T-helper 2 cell treated with Interferon-gamma antibody and Interleukin-4, amounts not matched to agents 5 μg/mL and 100 μg/mL, for 36 hours (primary cell): Measurements from ENCODE around the gene FBXL13.
A peak's percentile ranks its signal among the peaks of the same experiment; 100 is the strongest.

ENCODE experiments used
- DNase-seq: peaks from one replicate; pipeline ENCODE4 v3.0.0; 2021; ENCODE audit warnings: low spot score
- H3K27ac Mint-ChIP-seq: one replicate; pipeline ENCODE4 v1.8.0; 2021; ENCODE audit warnings: mild to moderate bottlenecking, mixed read lengths
- H3K27me3 Mint-ChIP-seq: one replicate; pipeline ENCODE4 v1.8.0; 2021; ENCODE audit warnings: low read depth, mixed read lengths
- H3K36me3 Mint-ChIP-seq: one replicate; pipeline ENCODE4 v1.8.0; 2021; ENCODE audit warnings: low read depth, mixed read lengths
- H3K4me1 Mint-ChIP-seq: one replicate; pipeline ENCODE4 v1.8.0; 2021; ENCODE audit warnings: low read depth, mixed read lengths
- H3K4me3 Mint-ChIP-seq: one replicate; pipeline ENCODE4 v1.8.0; 2022; ENCODE audit warnings: mild to moderate bottlenecking, moderate library complexity, mixed read lengths
- H3K9me3 Mint-ChIP-seq: one replicate; pipeline ENCODE4 v1.8.0; 2021; ENCODE audit warnings: mixed read lengths

Gene FBXL13

GRCh38 chr7:102891693-102892261 is 182.8 kb downstream of the FBXL13 start:
- no peaks in the 10 kb centered on the region for H3K36me3 Mint-ChIP-seq
- H3K27me3 Mint-ChIP-seq, result peaks cover 11% of the 10 kb centered on the region
- H3K27ac Mint-ChIP-seq, result no peak overlapping the region
- H3K4me1 Mint-ChIP-seq, result no peaks in the 10 kb centered on the region
- no peak overlapping the region for H3K4me3 Mint-ChIP-seq
- H3K9me3 Mint-ChIP-seq, result no peaks in the 10 kb centered on the region
- DNase-seq, result no peak

GRCh38 chr7:102890971-102891692 is 183.5 kb downstream of the FBXL13 start:
- no peak overlapping the region for H3K27ac Mint-ChIP-seq
- H3K9me3 Mint-ChIP-seq, result no peaks in the 10 kb centered on the region
- no peak overlapping the region for H3K4me3 Mint-ChIP-seq
- peaks cover 11% of the 10 kb centered on the region for H3K27me3 Mint-ChIP-seq
- no peak for DNase-seq
- no peaks in the 10 kb centered on the region for H3K36me3 Mint-ChIP-seq
- H3K4me1 Mint-ChIP-seq, result no peaks in the 10 kb centered on the region

GRCh38 chr7:102890292-102890970 is 184.2 kb downstream of the FBXL13 start:
- Mint-ChIP-seq H3K4me3 (no peak overlapping the region), H3K36me3 (no peaks in the 10 kb centered on the region), H3K27ac (no peak overlapping the region), H3K9me3 (no peaks in the 10 kb centered on the region), H3K27me3 (peaks cover 11% of the 10 kb centered on the region), H3K4me1 (no peaks in the 10 kb centered on the region)
- no peak for DNase-seq

- peaks cover 11% of the 10 kb centered on the region for H3K27me3 Mint-ChIP-seq
- DNase-seq, result no peak
These were observed 184.7 kb downstream of the FBXL13 start for GRCh38 chr7:102889851-102890250.

GRCh38 chr7:102888561-102889233 is 185.9 kb downstream of the FBXL13 start:
- Mint-ChIP-seq H3K36me3 (no peaks in the 10 kb centered on the region), H3K9me3 (no peaks in the 10 kb centered on the region), H3K4me3 (no peak overlapping the region), H3K27ac (no peak overlapping the region), H3K4me1 (no peaks in the 10 kb centered on the region), H3K27me3 (peaks cover 11% of the 10 kb centered on the region)
- DNase-seq, result no peak

More at GRCh38 chr7:102889851-102890250, 184.7 kb downstream of the FBXL13 start:
- Mint-ChIP-seq H3K27ac (no peak overlapping the region), H3K36me3 (no peaks in the 10 kb centered on the region), H3K9me3 (no peaks in the 10 kb centered on the region), H3K4me1 (no peaks in the 10 kb centered on the region), H3K4me3 (no peak overlapping the region)

- no peaks in the 10 kb centered on the region for H3K9me3 Mint-ChIP-seq
- H3K27me3 Mint-ChIP-seq, result peaks cover 15% of the 10 kb centered on the region
- no peak overlapping the region for H3K4me3 Mint-ChIP-seq
- no peak for DNase-seq
- no peaks in the 10 kb centered on the region for H3K4me1 Mint-ChIP-seq
- no peaks in the 10 kb centered on the region for H3K36me3 Mint-ChIP-seq
- H3K27ac Mint-ChIP-seq, result no peak overlapping the region
These were observed 191.3 kb downstream of the FBXL13 start for GRCh38 chr7:102883098-102883860.

- Mint-ChIP-seq H3K4me3 (no peak overlapping the region), H3K27ac (no peak overlapping the region), H3K27me3 (peaks cover 12% of the 10 kb centered on the region), H3K4me1 (peaks cover 25% of the 10 kb centered on the region), H3K9me3 (no peaks in the 10 kb centered on the region), H3K36me3 (no peaks in the 10 kb centered on the region)
- DNase-seq, result peak; percentile 52
These were observed 198.8 kb downstream of the FBXL13 start for GRCh38 chr7:102875700-102876295.

- peaks cover 7% of the 10 kb centered on the region for H3K27me3 Mint-ChIP-seq
- no peaks in the 10 kb centered on the region for H3K9me3 Mint-ChIP-seq
- peaks cover 25% of the 10 kb centered on the region for H3K4me1 Mint-ChIP-seq
- no peak for DNase-seq
- no peak overlapping the region for H3K4me3 Mint-ChIP-seq
- peak overlapping the region; percentile 11 for H3K27ac Mint-ChIP-seq
- H3K36me3 Mint-ChIP-seq, result no peaks in the 10 kb centered on the region
These were observed 199.6 kb downstream of the FBXL13 start for GRCh38 chr7:102874966-102875365.

GRCh38 chr7:102874166-102874829 is 200.3 kb downstream of the FBXL13 start:
- peak; percentile 38 for DNase-seq
- Mint-ChIP-seq H3K4me3 (peak overlapping the region; percentile 27), H3K4me1 (peaks cover 25% of the 10 kb centered on the region), H3K27me3 (peaks cover 9% of the 10 kb centered on the region), H3K9me3 (no peaks in the 10 kb centered on the region), H3K36me3 (no peaks in the 10 kb centered on the region), H3K27ac (peak overlapping the region; percentile 63)

- no peaks in the 10 kb centered on the region for H3K36me3 Mint-ChIP-seq
- peaks cover 25% of the 10 kb centered on the region for H3K4me1 Mint-ChIP-seq
- H3K4me3 Mint-ChIP-seq, result peak overlapping the region; percentile 27
- H3K27me3 Mint-ChIP-seq, result peaks cover 8% of the 10 kb centered on the region
- peak overlapping the region; percentile 49 for H3K27ac Mint-ChIP-seq
- no peaks in the 10 kb centered on the region for H3K9me3 Mint-ChIP-seq
- no peak for DNase-seq
These were observed 201.0 kb downstream of the FBXL13 start for GRCh38 chr7:102873470-102874165.

GRCh38 chr7:102872460-102872859 is 202.1 kb downstream of the FBXL13 start:
- no peak for DNase-seq
- Mint-ChIP-seq H3K36me3 (no peaks in the 10 kb centered on the region), H3K27ac (no peak overlapping the region), H3K4me1 (peaks cover 25% of the 10 kb centered on the region), H3K9me3 (no peaks in the 10 kb centered on the region), H3K27me3 (peaks cover 10% of the 10 kb centered on the region), H3K4me3 (no peak overlapping the region)

- H3K36me3 Mint-ChIP-seq, result no peaks in the 10 kb centered on the region
- no peak for DNase-seq
- peaks cover 12% of the 10 kb centered on the region for H3K27me3 Mint-ChIP-seq
- H3K4me1 Mint-ChIP-seq, result peaks cover 10% of the 10 kb centered on the region
- no peak overlapping the region for H3K4me3 Mint-ChIP-seq
- no peaks in the 10 kb centered on the region for H3K9me3 Mint-ChIP-seq
- no peak overlapping the region for H3K27ac Mint-ChIP-seq
These were observed 205.4 kb downstream of the FBXL13 start for GRCh38 chr7:102869195-102869594.
